OCI-LY1 (cell line): ENCODE measurements around the gene EMILIN1.

ENCODE experiments used
- H2AFZ ChIP-seq: fragments of 200-600 bp; sonication (generic), shearing (Covaris generic); 2 replicates; pipeline ENCODE4 v1.6.0; 2014; ENCODE audit warnings: antibody characterized with exemption, mild to moderate bottlenecking, low read length
- H3F3A ChIP-seq: fragments of 200-600 bp; sonication (generic), shearing (Covaris generic); 2 replicates; pipeline ENCODE4 v1.6.0; 2014; ENCODE audit warnings: mild to moderate bottlenecking, antibody characterized with exemption, low read length, moderate library complexity; ENCODE audit not compliant: insufficient read depth
- H3K27ac ChIP-seq: fragments of 200-600 bp; sonication (generic); 2 replicates; pipeline ENCODE4 v1.5.1; 2014; ENCODE audit warnings: low read length, mixed run types, mild to moderate bottlenecking, low read depth; ENCODE audit not compliant: poor library complexity, severe bottlenecking
- H3K27me3 ChIP-seq: fragments of 200-600 bp; sonication (generic); 2 replicates; pipeline ENCODE4 v1.6.0; 2014; ENCODE audit warnings: antibody characterized with exemption, mild to moderate bottlenecking, low read length, moderate library complexity; ENCODE audit not compliant: insufficient read depth
- H3K36me3 ChIP-seq: fragments of 200-600 bp; sonication (generic); 2 replicates; pipeline ENCODE4 v1.6.1; 2014; ENCODE audit warnings: mild to moderate bottlenecking, antibody characterized with exemption, low read length, moderate library complexity, mixed read lengths; ENCODE audit not compliant: insufficient read depth
- H3K4me1 ChIP-seq: fragments of 200-600 bp; sonication (generic); 2 replicates; pipeline ENCODE4 v1.5.1; 2014; ENCODE audit warnings: mild to moderate bottlenecking, low read length, moderate library complexity; ENCODE audit not compliant: insufficient read depth, severe bottlenecking
- H3K4me2 ChIP-seq: fragments of 200-600 bp; sonication (generic), shearing (Covaris generic); 2 replicates; pipeline ENCODE4 v1.6.1; 2014; ENCODE audit warnings: low read length
- H3K4me3 ChIP-seq: fragments of 200-600 bp; sonication (generic); 2 replicates; pipeline ENCODE4 v1.5.1; 2014; ENCODE audit warnings: low read length, low read depth, mild to moderate bottlenecking, mixed read lengths; ENCODE audit not compliant: poor library complexity, severe bottlenecking
- H3K79me2 ChIP-seq: fragments of 200-600 bp; shearing (Covaris generic); 2 replicates; pipeline ENCODE4 v1.6.1; 2016; ENCODE audit warnings: mixed run types, low read length, mixed read lengths; ENCODE audit not compliant: insufficient read depth
- H3K9ac ChIP-seq: fragments of 200-600 bp; sonication (generic), shearing (Covaris generic); 2 replicates; pipeline ENCODE4 v1.6.1; 2014; ENCODE audit warnings: mild to moderate bottlenecking, low read length, mixed read lengths
- H3K9me2 ChIP-seq: fragments of 200-600 bp; sonication (generic), shearing (Covaris generic); 2 replicates; pipeline ENCODE4 v1.6.1; 2014; ENCODE audit warnings: low read depth, mild to moderate bottlenecking, low read length, mixed read lengths
- H3K9me3 ChIP-seq: fragments of 200-600 bp; shearing (Covaris generic); 2 replicates; pipeline ENCODE4 v1.6.1; 2014; ENCODE audit warnings: low read length, mixed read lengths
- H4K20me1 ChIP-seq: fragments of 200-600 bp; sonication (generic), shearing (Covaris generic); 2 replicates; pipeline ENCODE4 v1.6.0; 2016; ENCODE audit warnings: mild to moderate bottlenecking, low read length; ENCODE audit not compliant: insufficient read depth
- EZH2 ChIP-seq: fragments of 200-600 bp; sonication (generic), shearing (Covaris generic); IDR thresholded peaks from 2 replicates; pipeline ENCODE4 v1.8.0; 2017; ENCODE audit warnings: borderline replicate concordance, mixed run types, mild to moderate bottlenecking, antibody characterized with exemption, low read length, moderate library complexity, mixed read lengths
- TF ChIP-seq, protein P1 (sequence below): fragments of 200-600 bp; sonication (generic), shearing (Covaris generic); IDR thresholded peaks from 2 replicates; pipeline ENCODE4 v1.5.1; 2017; ENCODE audit warnings: mild to moderate bottlenecking, antibody characterized with exemption, low read length, moderate library complexity, mixed read lengths

The EMILIN1 gene

GRCh38 chr2:27097341-27097740, 18.9 kb downstream of the EMILIN1 start:
- Histone ChIP-seq H3K36me3 (no peaks in the 10 kb centered on the region), H3K79me2 (no peaks in the 10 kb centered on the region), H2AFZ (no peak overlapping the region), H3K4me3 (no peak overlapping the region), H3K9ac (no peak overlapping the region), H3K9me3 (no peaks in the 10 kb centered on the region), H3F3A (no peaks in the 10 kb centered on the region), H3K27ac (no peak overlapping the region), H3K27me3 (no peaks in the 10 kb centered on the region; the same call in 1 of the 2 replicates), H3K9me2 (no peaks in the 10 kb centered on the region), H4K20me1 (no peaks in the 10 kb centered on the region), H3K4me2 (no peak overlapping the region), H3K4me1 (peaks cover 11% of the 10 kb centered on the region)
- TF ChIP-seq EZH2, result no peak
- TF ChIP-seq, protein P1, sequence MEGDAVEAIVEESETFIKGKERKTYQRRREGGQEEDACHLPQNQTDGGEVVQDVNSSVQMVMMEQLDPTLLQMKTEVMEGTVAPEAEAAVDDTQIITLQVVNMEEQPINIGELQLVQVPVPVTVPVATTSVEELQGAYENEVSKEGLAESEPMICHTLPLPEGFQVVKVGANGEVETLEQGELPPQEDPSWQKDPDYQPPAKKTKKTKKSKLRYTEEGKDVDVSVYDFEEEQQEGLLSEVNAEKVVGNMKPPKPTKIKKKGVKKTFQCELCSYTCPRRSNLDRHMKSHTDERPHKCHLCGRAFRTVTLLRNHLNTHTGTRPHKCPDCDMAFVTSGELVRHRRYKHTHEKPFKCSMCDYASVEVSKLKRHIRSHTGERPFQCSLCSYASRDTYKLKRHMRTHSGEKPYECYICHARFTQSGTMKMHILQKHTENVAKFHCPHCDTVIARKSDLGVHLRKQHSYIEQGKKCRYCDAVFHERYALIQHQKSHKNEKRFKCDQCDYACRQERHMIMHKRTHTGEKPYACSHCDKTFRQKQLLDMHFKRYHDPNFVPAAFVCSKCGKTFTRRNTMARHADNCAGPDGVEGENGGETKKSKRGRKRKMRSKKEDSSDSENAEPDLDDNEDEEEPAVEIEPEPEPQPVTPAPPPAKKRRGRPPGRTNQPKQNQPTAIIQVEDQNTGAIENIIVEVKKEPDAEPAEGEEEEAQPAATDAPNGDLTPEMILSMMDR, result no peak

GRCh38 chr2:27099334-27099955, 21.0 kb downstream of the EMILIN1 start:
- no peak overlapping the region for H3K27ac ChIP-seq
- no peaks in the 10 kb centered on the region for H3K9me2 ChIP-seq

GRCh38 chr2:27100036-27100435, 21.6 kb downstream of the EMILIN1 start:
- Histone ChIP-seq H3K27me3 (no peaks in the 10 kb centered on the region; the same call in 1 of the 2 replicates), H3K27ac (no peak overlapping the region), H3K9me2 (no peaks in the 10 kb centered on the region), H3K4me1 (peaks cover 11% of the 10 kb centered on the region), H3K4me2 (no peak overlapping the region), H3K9me3 (no peaks in the 10 kb centered on the region), H3K4me3 (no peak overlapping the region), H3K79me2 (no peaks in the 10 kb centered on the region), H4K20me1 (no peaks in the 10 kb centered on the region), H3K36me3 (no peaks in the 10 kb centered on the region), H2AFZ (no peak overlapping the region), H3F3A (no peaks in the 10 kb centered on the region), H3K9ac (no peak overlapping the region)
- TF ChIP-seq, protein P1, result no peak
- TF ChIP-seq EZH2, result no peak

More at GRCh38 chr2:27099334-27099955, 21.0 kb downstream of the EMILIN1 start:
- H3K79me2 ChIP-seq, result no peaks in the 10 kb centered on the region
- no peak overlapping the region for H3K9ac ChIP-seq
- no peaks in the 10 kb centered on the region for H4K20me1 ChIP-seq
- H3K4me2 ChIP-seq, result no peak overlapping the region
- TF ChIP-seq, protein P1, result no peak
- TF ChIP-seq EZH2, result no peak
- H3K27me3 ChIP-seq, result no peaks in the 10 kb centered on the region; the same call in 1 of the 2 replicates
- H3F3A ChIP-seq, result no peaks in the 10 kb centered on the region
- H3K4me1 ChIP-seq, result peaks cover 11% of the 10 kb centered on the region
- H3K4me3 ChIP-seq, result no peak overlapping the region
- no peaks in the 10 kb centered on the region for H3K36me3 ChIP-seq
- H3K9me3 ChIP-seq, result no peaks in the 10 kb centered on the region
- no peak overlapping the region for H2AFZ ChIP-seq
